GM19468 (cell line): ENCODE measurements around the gene RBBP8NL.

Experiments used
- ATAC-seq: cut with Tn5 transposase; IDR thresholded peaks from one replicate; pipeline ENCODE4 v1.9.1; 2021; ENCODE audit warnings: mild to moderate bottlenecking, moderate library complexity, moderate number of reproducible peaks; ENCODE audit not compliant: unreplicated experiment; ENCODE audit errors: extremely low read depth

RBBP8NL gene

GRCh38 chr20:62462976-62463592 lies 35.7 kb upstream of the RBBP8NL start:
- ATAC-seq, result no peak

DNA sequence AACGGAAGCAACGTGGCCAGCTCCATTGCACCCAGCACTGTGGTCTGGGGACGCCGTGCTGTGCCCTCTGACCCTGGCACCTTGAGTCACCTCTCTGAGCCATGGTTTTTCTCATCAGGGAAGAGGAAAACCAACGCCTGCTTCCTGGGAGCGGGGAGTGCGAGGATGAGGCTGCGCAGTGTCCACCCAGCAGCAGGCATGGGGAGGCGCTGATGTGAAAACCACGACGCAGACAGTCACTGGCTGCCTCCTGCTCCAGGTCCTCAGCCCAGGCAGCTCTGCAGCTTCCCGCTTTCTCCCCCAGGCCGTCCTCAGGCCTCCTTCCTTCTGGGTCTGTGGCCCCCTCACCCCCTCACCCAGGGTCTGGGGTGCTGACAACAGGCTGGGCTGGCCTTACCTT lies 34.5 kb upstream of the RBBP8NL start:
- no peak for ATAC-seq

- no peak for ATAC-seq
Observed at GRCh38 chr20:62461157-62461556, 33.8 kb upstream of the RBBP8NL start.

DNA sequence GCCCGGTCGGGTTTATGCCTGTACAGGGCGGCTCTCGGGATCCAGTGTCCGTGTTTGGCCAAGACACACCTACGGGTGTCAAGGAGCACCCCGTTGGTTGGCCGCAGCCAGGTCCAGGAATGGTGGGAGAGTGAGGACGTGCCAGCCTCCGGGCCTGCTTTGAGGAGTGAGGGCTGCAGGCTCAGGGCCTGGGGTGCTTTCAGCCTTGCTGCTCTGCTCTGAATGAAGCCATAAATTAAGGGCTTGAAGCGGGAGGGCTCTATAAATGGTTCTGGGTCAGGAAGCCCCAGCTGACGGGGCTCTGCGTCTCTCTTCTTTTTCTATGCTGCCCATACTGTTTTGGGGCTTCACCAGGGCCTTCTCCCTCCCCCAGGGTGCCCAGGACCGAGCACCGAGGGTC lies 33.3 kb upstream of the RBBP8NL start:
- ATAC-seq, result no peak

GRCh38 chr20:62459488-62459887 lies 32.1 kb upstream of the RBBP8NL start:
- ATAC-seq, result no peak

DNA sequence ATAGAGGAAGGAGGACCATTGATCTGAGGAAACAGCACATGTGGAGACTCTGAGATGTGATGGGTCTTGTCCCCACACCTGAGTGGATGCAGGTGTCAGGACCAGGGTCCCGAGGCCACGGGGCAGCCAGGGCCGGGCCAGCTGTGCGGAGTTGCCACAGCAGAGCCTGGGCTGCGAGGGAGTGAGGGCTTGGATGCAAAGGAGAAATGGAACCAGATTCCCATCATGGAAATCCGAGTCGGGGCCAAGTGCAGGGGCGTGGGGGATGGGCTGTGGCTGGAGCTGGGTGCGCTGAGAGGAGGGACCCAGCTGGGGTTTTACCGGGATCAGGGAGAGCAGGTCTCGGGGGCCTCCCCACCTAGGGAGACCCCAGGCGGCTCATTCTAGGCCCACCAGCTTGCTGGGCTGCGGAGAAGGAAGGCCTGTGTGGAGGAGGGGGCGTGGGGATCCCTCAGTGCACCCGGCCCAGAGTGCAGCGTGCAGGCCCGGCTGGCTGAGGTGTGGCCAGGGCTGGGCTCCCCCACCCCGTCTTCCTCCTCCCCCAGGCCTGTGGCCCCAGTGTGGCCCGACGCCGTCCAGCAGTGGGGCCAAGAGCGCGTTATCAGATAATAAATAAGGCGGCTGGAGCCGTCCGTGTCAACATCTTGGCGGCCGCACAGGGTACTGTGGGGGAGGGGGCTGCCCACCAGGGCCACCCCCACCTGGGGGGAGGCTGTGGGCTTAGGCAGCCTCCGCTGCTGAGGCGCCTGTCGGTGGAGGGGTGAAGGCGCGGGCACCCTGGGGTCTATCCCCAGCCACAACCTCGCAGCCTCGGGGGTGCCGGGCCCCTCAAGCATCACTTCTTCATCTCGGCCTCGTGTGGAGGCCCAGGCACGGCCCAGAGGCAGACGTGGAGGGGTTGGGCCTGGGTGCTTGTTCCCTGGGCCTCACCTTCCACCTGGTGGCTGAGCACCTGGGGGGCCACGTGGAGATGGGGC lies 31.2 kb upstream of the RBBP8NL start:
- ATAC-seq, result no peak

DNA sequence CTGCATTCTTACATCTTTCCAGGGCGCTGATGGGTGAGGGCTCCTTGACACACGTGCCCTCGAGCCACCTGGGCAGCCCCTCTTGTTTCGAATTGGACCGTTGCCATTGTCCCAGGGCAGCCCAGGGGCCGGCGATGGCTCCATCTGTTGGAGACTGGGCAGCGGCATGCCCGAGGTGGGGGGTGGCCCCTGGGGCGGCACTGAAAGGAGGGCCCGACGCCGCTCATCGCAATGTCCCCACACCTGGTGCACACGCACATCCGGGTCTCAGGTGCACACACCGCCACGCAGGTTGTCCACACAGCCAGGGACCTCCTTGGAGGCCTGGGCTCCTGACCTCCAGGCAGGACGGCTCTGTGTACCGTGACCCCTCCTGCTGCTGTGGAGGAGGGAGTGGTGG lies 30.5 kb upstream of the RBBP8NL start:
- no peak for ATAC-seq

- ATAC-seq, result no peak
Observed at GRCh38 chr20:62457098-62457497, 29.8 kb upstream of the RBBP8NL start.

DNA sequence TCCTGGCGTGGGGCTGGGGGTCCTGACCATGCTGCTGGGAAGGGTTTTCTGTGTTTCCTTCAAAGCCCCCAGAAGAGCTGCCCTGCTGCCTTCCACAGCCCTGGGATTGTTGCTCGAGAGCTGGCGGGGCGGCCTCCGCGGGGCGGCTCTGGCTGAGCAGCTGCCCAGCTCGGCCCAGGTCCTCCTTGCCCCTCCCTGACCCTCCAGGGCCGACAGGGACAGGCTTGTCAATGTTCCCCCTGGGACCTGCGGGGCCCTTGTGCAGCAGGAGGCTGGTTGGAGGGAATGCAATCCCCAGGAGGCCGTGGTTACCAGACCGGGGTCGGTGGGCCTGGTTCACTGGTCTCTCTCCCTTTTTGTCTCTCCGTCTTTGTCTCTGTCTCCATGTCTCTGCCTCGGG lies 28.6 kb upstream of the RBBP8NL start:
- no peak for ATAC-seq

- ATAC-seq, result no peak
Observed at GRCh38 chr20:62454904-62455636, 27.7 kb upstream of the RBBP8NL start.

DNA sequence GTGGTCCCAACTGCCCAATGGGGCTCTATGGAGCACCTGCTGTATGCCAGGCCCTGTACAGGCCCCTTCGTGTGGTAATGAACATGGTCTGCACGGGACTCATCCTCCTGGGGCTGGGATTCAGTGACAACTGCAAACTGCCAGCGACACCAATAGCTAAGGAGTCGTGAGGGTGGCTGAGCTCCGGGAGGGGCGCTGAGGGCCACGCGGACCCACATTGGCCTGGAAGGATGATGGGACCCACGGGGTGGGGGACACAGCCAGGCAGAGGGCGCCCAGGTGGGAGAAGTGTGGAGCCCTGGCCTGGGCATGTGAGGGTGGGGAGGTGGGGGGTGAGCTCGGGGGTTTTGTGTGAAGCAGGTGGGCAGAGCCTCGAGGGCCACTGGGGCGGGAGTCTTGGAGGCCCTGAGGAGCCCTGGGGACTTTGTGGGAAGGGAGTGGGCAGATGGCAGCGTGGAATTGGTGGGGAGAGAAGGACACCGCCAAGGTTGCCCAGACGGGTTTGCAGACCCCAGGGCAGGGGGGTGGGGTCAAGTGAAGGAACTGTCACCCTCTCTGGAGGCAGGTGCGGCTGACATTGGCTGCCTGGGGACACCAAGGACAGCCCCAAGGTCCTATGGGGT lies 26.0 kb upstream of the RBBP8NL start:
- ATAC-seq, result no peak

DNA sequence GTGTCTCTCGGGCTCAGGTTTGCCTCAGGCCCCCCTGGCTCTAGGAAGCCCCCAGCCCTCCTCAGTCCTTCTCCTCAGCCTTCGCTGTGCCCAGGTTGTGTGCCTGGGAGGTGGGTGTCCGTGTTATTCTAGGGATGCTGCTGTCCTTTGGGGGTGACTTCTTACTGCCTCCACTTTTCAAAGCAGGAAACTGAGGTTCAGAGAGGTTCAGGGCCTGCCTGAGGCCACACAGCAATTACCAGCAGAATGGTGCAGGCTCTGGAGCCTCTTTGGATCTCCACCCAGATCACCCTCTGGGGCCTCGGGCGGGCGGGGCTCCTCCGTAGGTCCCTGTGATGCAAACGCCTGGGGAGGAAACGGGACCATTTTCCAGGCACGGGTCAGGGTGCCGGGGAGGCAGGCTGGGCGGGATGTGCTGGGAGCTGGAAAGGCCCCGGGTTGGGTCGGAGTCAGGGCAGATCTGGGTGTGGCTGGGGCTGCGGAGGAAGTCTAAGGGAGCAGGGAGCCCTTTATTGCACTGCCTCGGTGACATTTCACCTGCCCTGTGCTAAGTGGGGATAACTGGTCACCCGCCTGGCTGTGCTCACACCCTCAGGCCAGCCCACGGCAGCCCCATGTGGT lies 25.2 kb upstream of the RBBP8NL start:
- ATAC-seq, result no peak

GRCh38 chr20:62451970-62452369 lies 24.6 kb upstream of the RBBP8NL start:
- no peak for ATAC-seq

GRCh38 chr20:62451156-62451767 lies 23.9 kb upstream of the RBBP8NL start:
- no peak for ATAC-seq

- no peak for ATAC-seq
Observed at GRCh38 chr20:62449951-62450691, 22.8 kb upstream of the RBBP8NL start.

GRCh38 chr20:62448788-62449187 lies 21.4 kb upstream of the RBBP8NL start:
- ATAC-seq, result no peak

GRCh38 chr20:62448038-62448437 lies 20.7 kb upstream of the RBBP8NL start:
- ATAC-seq, result no peak

DNA sequence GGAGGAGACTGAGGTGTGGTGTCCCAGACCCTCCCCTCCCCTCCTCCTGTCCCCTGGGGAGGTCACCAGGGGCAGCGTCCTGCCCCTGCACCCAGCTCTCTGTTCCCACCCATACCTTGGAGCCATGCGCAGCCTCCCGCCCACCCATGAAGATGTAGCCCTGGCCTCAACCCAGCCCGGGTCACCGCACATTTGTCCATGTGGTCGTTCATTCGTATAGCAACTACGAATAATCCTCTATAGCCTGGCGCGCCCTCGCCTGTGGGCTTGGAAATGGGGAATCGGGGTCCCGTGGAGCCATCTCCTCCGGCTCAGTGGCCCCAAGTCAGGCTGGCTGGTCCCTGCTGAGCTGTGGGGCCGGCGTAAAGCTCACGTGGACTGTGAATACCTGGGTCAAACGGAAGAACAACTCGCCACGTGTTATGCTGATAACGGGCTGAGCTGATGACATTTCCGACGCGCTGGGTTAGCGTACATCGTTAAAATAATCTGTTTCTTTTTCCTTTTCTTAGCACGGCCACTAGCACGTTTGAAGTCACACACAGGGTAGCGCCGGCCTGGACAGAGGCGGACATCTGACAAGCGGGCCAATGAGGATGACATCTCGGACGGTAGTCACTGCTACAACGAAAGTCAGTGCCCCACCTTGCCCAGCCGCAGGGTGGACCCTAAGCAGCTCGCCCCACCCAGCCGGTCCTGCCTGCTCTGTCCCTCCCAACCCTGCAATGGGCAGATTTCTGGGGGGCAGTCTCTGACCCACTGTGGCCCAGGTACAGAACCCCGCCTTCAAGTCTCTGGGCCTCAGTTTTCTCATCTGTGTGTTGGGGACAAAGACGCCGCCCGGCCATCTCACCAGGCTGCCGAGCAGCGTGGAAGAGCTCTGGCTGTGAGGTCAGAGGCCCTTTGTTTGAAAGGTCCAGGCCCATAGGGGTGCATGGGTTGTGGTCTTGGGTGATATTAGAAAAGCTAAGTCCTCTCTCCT lies 19.8 kb upstream of the RBBP8NL start:
- no peak for ATAC-seq
